ENCODE results near the gene SLC25A51. TPM values are rescaled to one million over a fixed set of nuclear protein-coding genes. Genes with fewer than 3 reads are reported as not detected.

The SLC25A51 gene
- total RNA-seq, 1 experiment from 2014 or later: 12.9 TPM

- Mint-ChIP-seq H3K4me3 (no peak overlapping the region), H3K27ac (no peak overlapping the region), H3K36me3 (ENCODE audit: insufficient read depth in 1 of 3, low read depth in 3 of 3) (peaks cover 0 to under 1% (median 0%) of the 10 kb centered on the region in 3 experiments; a peak in 1 of 7 replicates), H3K9me3 (no peaks in the 10 kb centered on the region; a peak in 1 of 5 replicates), H3K27me3 (ENCODE audit: low read depth) (no peaks in the 10 kb centered on the region), H3K4me1 (no peaks in the 10 kb centered on the region)
- Histone ChIP-seq H4K5ac (ENCODE audit: insufficient read length, low read depth, low read length) (no peak overlapping the region), H3K27me3 (ENCODE audit: insufficient read depth, low read length) (no peaks in the 10 kb centered on the region), H3K14ac (ENCODE audit: insufficient read depth, low read length) (no peak overlapping the region), H3K9ac (ENCODE audit: extremely low read depth, insufficient read length, low read length) (no peak overlapping the region), H3K4me1 (ENCODE audit: insufficient read depth, low read length) (no peaks in the 10 kb centered on the region), H3K79me2 (ENCODE audit: insufficient read depth, low read length) (no peaks in the 10 kb centered on the region), H2BK5ac (ENCODE audit: insufficient read length, low read length) (no peak overlapping the region), H3K23me2 (ENCODE audit: insufficient read length, low read depth, low read length, poor library complexity, severe bottlenecking) (no peaks in the 10 kb centered on the region), H3K23ac (ENCODE audit: insufficient read length, low read depth, low read length) (no peak overlapping the region), H4K91ac (ENCODE audit: insufficient read length, low read depth, low read length) (no peak overlapping the region), H3K56ac (ENCODE audit: insufficient read length, low read depth, low read length) (no peak overlapping the region), H3K9me3 (ENCODE audit: control insufficient read depth, low read depth, low read length) (no peaks in the 10 kb centered on the region), H3K27ac (ENCODE audit: insufficient read length, low read depth, low read length) (no peak overlapping the region), H2BK15ac (ENCODE audit: low read depth, low read length) (no peak overlapping the region), H3K4me2 (ENCODE audit: insufficient read depth, insufficient read length, low read length) (no peak overlapping the region), H2BK12ac (ENCODE audit: insufficient read length, low read depth, low read length) (no peak overlapping the region), H3T11ph (ENCODE audit: low read length) (no peak overlapping the region), H2AFZ (ENCODE audit: low read length) (no peak overlapping the region), H3K18ac (ENCODE audit: insufficient read length, low read depth, low read length) (no peak overlapping the region), H4K20me1 (ENCODE audit: control insufficient read depth, insufficient read depth, insufficient read length) (no peaks in the 10 kb centered on the region), H4K8ac (replicated peaks; ENCODE audit: insufficient read length, low read depth, low read length) (no peak overlapping the region), H2BK20ac (ENCODE audit: low read depth, low read length, poor library complexity, severe bottlenecking) (no peak overlapping the region), H3K79me1 (ENCODE audit: insufficient read depth, low read depth, low read length, poor library complexity, severe bottlenecking) (no peaks in the 10 kb centered on the region), H3K4ac (ENCODE audit: low read depth, low read length) (no peak overlapping the region), H2BK120ac (ENCODE audit: low read depth, low read length, poor library complexity, severe bottlenecking) (no peak overlapping the region), H2AK5ac (ENCODE audit: insufficient read length, low read length) (no peak overlapping the region)
- WGBS (ENCODE audit: extremely low coverage, insufficient read length, low lambda C conversion rate): no CpG with 5 or more reads among the region's 5 CpGs
- TF ChIP-seq CTCF (conservative IDR thresholded peaks at IDR 0.05): no peak
- no peak for DNase-seq
Measured at GRCh38 chr9:37870799-37871176, 33.1 kb downstream of the SLC25A51 start.

Measured in H9 (cell line).